ENCODE measurements around the gene TMEM40. TPM values are rescaled to one million over a fixed set of nuclear protein-coding genes. Genes with fewer than 3 reads are reported as not detected.

The TMEM40 gene
- total and polyA plus RNA-seq, 9 of the 15 experiments (the other 6 are each of a cell fraction or from before 2014, with no cell fraction given) = 0.11 to 0.31 (median 0.14) TPM; not detected in 6

DNA sequence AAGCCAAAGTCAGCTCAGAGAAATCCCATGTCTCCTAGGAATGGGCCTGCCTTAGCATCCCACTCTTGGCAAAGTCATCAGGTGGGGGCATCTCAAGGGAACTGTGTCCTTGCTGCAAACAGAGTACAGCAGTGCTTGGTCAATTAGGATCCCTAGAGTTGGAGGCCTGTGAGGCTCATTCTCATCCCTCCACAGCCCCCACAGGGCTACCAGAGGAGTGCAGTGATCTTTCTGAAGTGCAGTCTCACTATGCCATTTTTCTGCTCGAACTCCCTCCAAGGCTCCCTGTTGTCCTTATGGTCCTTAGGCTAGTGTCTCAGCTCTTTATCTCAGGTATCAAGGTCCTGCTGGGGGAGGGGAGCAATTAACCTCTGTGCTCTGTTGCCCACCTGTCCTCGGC is 31.1 kb downstream of the TMEM40 start:
- Histone ChIP-seq H3K9me3 (replicated peaks; ENCODE audit: control insufficient read depth, insufficient read depth, low read depth, low read length) (peaks cover 2% of the 10 kb centered on the region; the same call in 1 of the 2 replicates), H4K20me1 (replicated peaks; ENCODE audit: control insufficient read depth, insufficient read depth, low read length) (no peaks in the 10 kb centered on the region), H3K4me1 (replicated peaks in 1 of 2; ENCODE audit: control insufficient read depth in 2 of 2, insufficient read depth in 2 of 2, low read length in 2 of 2) (no peaks in the 10 kb centered on the region), H3K27me3 (ENCODE audit: control insufficient read depth in 2 of 2, insufficient read depth in 2 of 2, low read length in 2 of 2) (peaks cover 9 to 13% of the 10 kb centered on the region in 2 experiments), H3K9me1 (ENCODE audit: control insufficient read depth, insufficient read depth, low read length) (no peaks in the 10 kb centered on the region), H2AFZ (ENCODE audit: low read depth, low read length) (no peak overlapping the region), H3K4me3 (no peak overlapping the region), H3K9ac (ENCODE audit: insufficient read depth in 1 of 2, low read depth in 2 of 2, low read length in 2 of 2) (no peak overlapping the region), H3K79me2 (ENCODE audit: control insufficient read depth, insufficient read depth, low read length) (no peaks in the 10 kb centered on the region), H3K36me3 (ENCODE audit: control insufficient read depth, insufficient read depth, low read length) (no peaks in the 10 kb centered on the region), H3K4me2 (ENCODE audit: insufficient read depth, low read length) (no peak overlapping the region), H3K27ac (ENCODE audit: extremely low read depth, low read depth, low read length) (no peak overlapping the region)
- intact Hi-C loops (cut with micrococcal nuclease) = no loop called here
- POLR2A ChIA-PET = no interaction called here
- peak; percentile 58 for ATAC-seq
- CTCF ChIA-PET (ENCODE audit: low intra/inter-chr PET ratio) = no interaction called here
- WGBS (ENCODE audit: insufficient coverage, low coverage, missing lambda C conversion rate) = 11% methylated on average over 2 of the region's 2 CpGs
- BruUV-seq (replicated peaks) = no TSS peak
- no peak for DNase-seq (ENCODE audit: extremely low read depth in 1 of 4, low spot score in 3 of 4)
- in situ Hi-C loops (cut with MboI) = loop anchor here (25.0 kb wide), 1 partner anchor 741 kb away; no protein-coding TSS in a partner anchor
- no peak for FAIRE-seq
- TF ChIP-seq C11orf30 (IDR thresholded peaks at IDR 0.05; ENCODE audit: low read depth) (no peak), OTX1 (CRISPR knock-in tag; IDR thresholded peaks at IDR 0.05) (no peak), FIP1L1 (IDR thresholded peaks at IDR 0.05; ENCODE audit: low read depth, low read length, poor library complexity, severe bottlenecking) (no peak), L3MBTL2 (IDR thresholded peaks at IDR 0.05) (no peak), ZNF354B (CRISPR knock-in tag; IDR thresholded peaks at IDR 0.05) (no peak), ZNF224 (CRISPR knock-in tag; IDR thresholded peaks at IDR 0.05) (no peak), POLR2AphosphoS5 (IDR thresholded peaks at IDR 0.05; ENCODE audit: control insufficient read depth, insufficient read depth, low read depth, low read length) (no peak)
- TF ChIP-seq, protein P1, sequence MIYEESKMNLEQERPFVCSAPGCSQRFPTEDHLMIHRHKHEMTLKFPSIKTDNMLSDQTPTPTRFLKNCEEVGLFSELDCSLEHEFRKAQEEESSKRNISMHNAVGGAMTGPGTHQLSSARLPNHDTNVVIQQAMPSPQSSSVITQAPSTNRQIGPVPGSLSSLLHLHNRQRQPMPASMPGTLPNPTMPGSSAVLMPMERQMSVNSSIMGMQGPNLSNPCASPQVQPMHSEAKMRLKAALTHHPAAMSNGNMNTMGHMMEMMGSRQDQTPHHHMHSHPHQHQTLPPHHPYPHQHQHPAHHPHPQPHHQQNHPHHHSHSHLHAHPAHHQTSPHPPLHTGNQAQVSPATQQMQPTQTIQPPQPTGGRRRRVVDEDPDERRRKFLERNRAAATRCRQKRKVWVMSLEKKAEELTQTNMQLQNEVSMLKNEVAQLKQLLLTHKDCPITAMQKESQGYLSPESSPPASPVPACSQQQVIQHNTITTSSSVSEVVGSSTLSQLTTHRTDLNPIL (CRISPR knock-in tag; IDR thresholded peaks at IDR 0.05) = no peak
